HEK293 (cell line): ENCODE results near the gene SFRP5.

Source experiments
- CTCF ChIA-PET: fragments of 350-600 bp; formaldehyde crosslinking; extraction: SDS; loops from one replicate; lab custom pipeline; 2021; ENCODE audit warnings: antibody characterized with exemption; lab: Yijun Ruan, JAX
- POLR2A ChIA-PET: fragments of 300-600 bp; formaldehyde crosslinking; extraction: SDS; loops from one replicate; lab custom pipeline; 2020; ENCODE audit warnings: antibody characterized with exemption, inconsistent platforms; lab: Yijun Ruan, JAX
- H3K27ac ChIP-seq: fragments of 200-500 bp; sonication (Bioruptor generic); 2 replicates; pipeline ENCODE4 v1.5.1; 2014; ENCODE audit warnings: low read depth, low read length, control low read depth, inconsistent platforms; ENCODE audit errors: extremely low read depth
- H3K36me3 ChIP-seq, 2 experiments: fragments of 200-500 bp in 1 of 2; sonication (Bioruptor generic) in 1 of 2; 1 replicate in 1 of 2; 2 replicates in 1 of 2; pipeline ENCODE4 v1.5.1; 2014 to 2017; ENCODE audit warnings: inconsistent platforms in 2 of 2, low read length in 2 of 2; ENCODE audit not compliant: control insufficient read depth in 2 of 2, insufficient read depth in 1 of 2
- H3K4me1 ChIP-seq: fragments of 200-500 bp; sonication (Bioruptor generic); 2 replicates; pipeline ENCODE4 v1.5.1; 2014; ENCODE audit warnings: mild to moderate bottlenecking, low read length, inconsistent platforms; ENCODE audit not compliant: control insufficient read depth, insufficient read depth
- H3K4me3 ChIP-seq: 2 replicates; pipeline ENCODE4 v1.5.1; 2011; ENCODE audit warnings: low read depth, mild to moderate bottlenecking, control low read depth, low read length, moderate library complexity
- H3K9me3 ChIP-seq: fragments of 200-500 bp; sonication (Bioruptor generic); 2 replicates; pipeline ENCODE4 v1.5.1; 2014; ENCODE audit warnings: low read depth, low read length, inconsistent platforms; ENCODE audit not compliant: control insufficient read depth, insufficient read depth
- GLIS2 ChIP-seq: fragments of 450-650 bp; formaldehyde crosslinking; IDR thresholded peaks from 2 replicates; pipeline ENCODE4 v1.5.1; 2016; ENCODE audit warnings: missing biosample characterization, missing genetic modification characterization
- KLF17 ChIP-seq: fragments of 450-650 bp; formaldehyde crosslinking; IDR thresholded peaks from 2 replicates; pipeline ENCODE4 v1.5.1; 2016; ENCODE audit warnings: missing biosample characterization, missing genetic modification characterization
- KLF8 ChIP-seq: fragments of 450-650 bp; formaldehyde crosslinking; IDR thresholded peaks from 2 replicates; pipeline ENCODE4 v1.5.1; 2016; ENCODE audit warnings: missing biosample characterization, missing genetic modification characterization
- TCF7L2 ChIP-seq: IDR thresholded peaks from 2 replicates; pipeline ENCODE4 v1.6.1; 2011; ENCODE audit warnings: low read depth, mild to moderate bottlenecking, inconsistent platforms, low read length, moderate library complexity, borderline replicate concordance
- ZBTB48 ChIP-seq: fragments of 450-650 bp; formaldehyde crosslinking; IDR thresholded peaks from 2 replicates; pipeline ENCODE4 v1.5.1; 2016; ENCODE audit warnings: missing biosample characterization, missing genetic modification characterization
- ZFP41 ChIP-seq: fragments of 450-650 bp; formaldehyde crosslinking; IDR thresholded peaks from 2 replicates; pipeline ENCODE4 v1.5.1; 2016; ENCODE audit warnings: missing biosample characterization, missing genetic modification characterization, borderline replicate concordance
- ZNF10 ChIP-seq: fragments of 450-650 bp; formaldehyde crosslinking; IDR thresholded peaks from 2 replicates; pipeline ENCODE4 v1.5.1; 2017; ENCODE audit warnings: missing biosample characterization, missing genetic modification characterization
- ZNF274 ChIP-seq, 2 experiments: fragments of 200-500 bp in 1 of 2; fragments of 450-650 bp in 1 of 2; sonication (Bioruptor generic) in 1 of 2; formaldehyde crosslinking in 1 of 2; IDR thresholded peaks; 2 replicates each; pipeline versions ENCODE4 v1.5.1 to v1.6.1; 2014 to 2016; ENCODE audit warnings: borderline replicate concordance in 1 of 2, inconsistent platforms in 1 of 2, low read length in 1 of 2, missing biosample characterization in 1 of 2, missing genetic modification characterization in 1 of 2
- ZNF335 ChIP-seq: fragments of 450-650 bp; formaldehyde crosslinking; conservative IDR thresholded peaks from 2 replicates; pipeline ENCODE4 v1.5.1; 2016; ENCODE audit warnings: missing biosample characterization, missing genetic modification characterization
- ZNF362 ChIP-seq: fragments of 450-650 bp; formaldehyde crosslinking; IDR thresholded peaks from 2 replicates; pipeline ENCODE4 v1.5.1; 2016; ENCODE audit warnings: missing biosample characterization, missing genetic modification characterization
- ZNF488 ChIP-seq: fragments of 450-650 bp; formaldehyde crosslinking; IDR thresholded peaks from 2 replicates; pipeline ENCODE4 v1.5.1; 2016; ENCODE audit warnings: missing biosample characterization, missing genetic modification characterization
- ZNF571 ChIP-seq: fragments of 450-650 bp; formaldehyde crosslinking; IDR thresholded peaks from 2 replicates; pipeline ENCODE4 v1.5.0; 2017; ENCODE audit warnings: missing biosample characterization, missing genetic modification characterization
- ZNF600 ChIP-seq: fragments of 450-650 bp; formaldehyde crosslinking; IDR thresholded peaks from 2 replicates; pipeline ENCODE4 v1.5.1; 2016; ENCODE audit warnings: missing biosample characterization, missing genetic modification characterization
- ZNF626 ChIP-seq: fragments of 450-650 bp; sonication (Bioruptor Pico); formaldehyde crosslinking; IDR thresholded peaks from 2 replicates; pipeline ENCODE4 v1.5.1; 2018; ENCODE audit warnings: missing biosample characterization, missing genetic modification characterization, inconsistent platforms
- ZNF654 ChIP-seq: fragments of 450-650 bp; formaldehyde crosslinking; IDR thresholded peaks from 2 replicates; pipeline ENCODE4 v1.5.1; 2016; ENCODE audit warnings: low read depth, missing biosample characterization, missing genetic modification characterization
- ZNF670 ChIP-seq: fragments of 450-650 bp; formaldehyde crosslinking; IDR thresholded peaks from 2 replicates; pipeline ENCODE4 v1.5.1; 2016; ENCODE audit warnings: missing biosample characterization, missing genetic modification characterization, low read depth
- TF ChIP-seq, protein P1 (sequence below): IDR thresholded peaks from 2 replicates; pipeline ENCODE4 v1.6.1; 2011; ENCODE audit warnings: mild to moderate bottlenecking, low read depth, low read length, borderline replicate concordance
- TF ChIP-seq, protein P2 (sequence below): fragments of 450-650 bp; formaldehyde crosslinking; IDR thresholded peaks from 2 replicates; pipeline ENCODE4 v1.5.1; 2016; ENCODE audit warnings: missing biosample characterization, missing genetic modification characterization

Gene SFRP5

GRCh38 chr10:97718659-97719142 lies 53.1 kb downstream of the SFRP5 start (continued):
- TF ChIP-seq ZFP41 (no peak), ZNF626 (no peak), TCF7L2 (no peak), ZNF670 (no peak), GLIS2 (tag by site-specific recombination) (no peak), ZNF488 (no peak), KLF17 (tag by site-specific recombination) (peak; percentile 19; the same call in 1 of the 2 replicates), ZBTB48 (tag by site-specific recombination) (no peak), ZNF335 (tag by site-specific recombination) (0 out of 2 replicates have a peak, but pooled peaks have one; percentile 26), ZNF362 (tag by site-specific recombination) (no peak)
- TF ChIP-seq, protein P1, sequence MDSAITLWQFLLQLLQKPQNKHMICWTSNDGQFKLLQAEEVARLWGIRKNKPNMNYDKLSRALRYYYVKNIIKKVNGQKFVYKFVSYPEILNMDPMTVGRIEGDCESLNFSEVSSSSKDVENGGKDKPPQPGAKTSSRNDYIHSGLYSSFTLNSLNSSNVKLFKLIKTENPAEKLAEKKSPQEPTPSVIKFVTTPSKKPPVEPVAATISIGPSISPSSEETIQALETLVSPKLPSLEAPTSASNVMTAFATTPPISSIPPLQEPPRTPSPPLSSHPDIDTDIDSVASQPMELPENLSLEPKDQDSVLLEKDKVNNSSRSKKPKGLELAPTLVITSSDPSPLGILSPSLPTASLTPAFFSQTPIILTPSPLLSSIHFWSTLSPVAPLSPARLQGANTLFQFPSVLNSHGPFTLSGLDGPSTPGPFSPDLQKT = no peak
- TF ChIP-seq, all 188 proteins: peak for 5

- Histone ChIP-seq H3K9me3 (no peaks in the 10 kb centered on the region), H3K27ac (no peak overlapping the region), H3K36me3 (peaks cover 7 to 21% of the 10 kb centered on the region in 2 experiments; a peak in 2 of 3 replicates), H3K4me3 (no peak overlapping the region), H3K4me1 (peaks cover 18% of the 10 kb centered on the region)
- ChIA-PET POLR2A (interaction anchor here (0.9 to 2.6 kb wide), 4 partner anchors 18 to 35 kb away, joined by 3 to 10 read pairs (median 6); partner anchors contain the start of genes AVPI1 and ZFYVE27), CTCF (interaction anchor here (1.0 to 20.4 kb wide), 4 partner anchors 8 to 32 kb away, joined by 3 to 487 read pairs (median 21); partner anchors contain the start of gene ZFYVE27)
- TF ChIP-seq KLF8 (tag by site-specific recombination) (no peak), ZNF571 (tag by site-specific recombination) (no peak), ZNF10 (tag by site-specific recombination) (no peak), ZNF600 (tag by site-specific recombination) (no peak; the same call in 1 of the 2 replicates), ZNF274 (IDR thresholded peaks at IDR 0.05; ENCODE audit: low read length) (no peak), ZNF274 (tag by site-specific recombination; IDR thresholded peaks at IDR 0.05; ENCODE audit: borderline replicate concordance) (no peak), ZNF654 (no peak)
- TF ChIP-seq, protein P2, sequence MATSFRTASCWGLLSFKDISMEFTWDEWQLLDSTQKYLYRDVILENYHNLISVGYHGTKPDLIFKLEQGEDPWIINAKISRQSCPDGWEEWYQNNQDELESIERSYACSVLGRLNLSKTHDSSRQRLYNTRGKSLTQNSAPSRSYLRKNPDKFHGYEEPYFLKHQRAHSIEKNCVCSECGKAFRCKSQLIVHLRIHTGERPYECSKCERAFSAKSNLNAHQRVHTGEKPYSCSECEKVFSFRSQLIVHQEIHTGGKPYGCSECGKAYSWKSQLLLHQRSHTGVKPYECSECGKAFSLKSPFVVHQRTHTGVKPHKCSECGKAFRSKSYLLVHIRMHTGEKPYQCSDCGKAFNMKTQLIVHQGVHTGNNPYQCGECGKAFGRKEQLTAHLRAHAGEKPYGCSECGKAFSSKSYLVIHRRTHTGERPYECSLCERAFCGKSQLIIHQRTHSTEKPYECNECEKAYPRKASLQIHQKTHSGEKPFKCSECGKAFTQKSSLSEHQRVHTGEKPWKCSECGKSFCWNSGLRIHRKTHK = no peak
These were observed 53.6 kb downstream of the SFRP5 start for GRCh38 chr10:97718178-97718577.
